Hypothalamus (tissue), 51 donors: ENCODE measurements around the gene CDCA7L.
"Not testable (repeated sequence)": the region's sequence is repeated elsewhere in the genome, so short reads cannot be mapped to it uniquely, and the experiment has no call there.

ENCODE experiments used
- DNase-seq, 51 donors: peaks; one replicate each; lab custom pipeline; 2025; lab: John Stamatoyannopoulos, UW

The CDCA7L gene

GRCh38 chr7:21944616-21945453 is 864 bp downstream of the CDCA7L start:
- DNase-seq, result peak in 2 of 51 donors; percentile 10

DNA sequence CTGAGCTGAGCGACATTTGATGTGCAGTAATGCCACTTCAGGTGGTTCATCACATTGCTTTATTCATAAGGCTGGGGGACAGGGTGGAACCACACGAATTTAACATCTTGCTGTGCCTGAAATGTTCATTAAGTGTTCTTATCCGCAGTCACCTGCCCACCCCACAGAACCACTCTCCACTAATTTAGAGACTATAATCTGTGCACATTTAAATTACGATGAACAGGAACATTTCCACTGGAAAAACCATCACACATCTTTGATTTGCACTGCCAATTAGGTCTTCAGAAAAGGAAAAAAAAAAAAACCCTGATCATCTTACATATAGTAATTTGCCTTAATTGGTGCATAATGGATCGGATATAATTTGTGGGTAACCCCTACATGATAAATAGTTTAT is 2.3 kb downstream of the CDCA7L start:
- peak in 1 of 51 donors; percentile 38 for DNase-seq

DNA sequence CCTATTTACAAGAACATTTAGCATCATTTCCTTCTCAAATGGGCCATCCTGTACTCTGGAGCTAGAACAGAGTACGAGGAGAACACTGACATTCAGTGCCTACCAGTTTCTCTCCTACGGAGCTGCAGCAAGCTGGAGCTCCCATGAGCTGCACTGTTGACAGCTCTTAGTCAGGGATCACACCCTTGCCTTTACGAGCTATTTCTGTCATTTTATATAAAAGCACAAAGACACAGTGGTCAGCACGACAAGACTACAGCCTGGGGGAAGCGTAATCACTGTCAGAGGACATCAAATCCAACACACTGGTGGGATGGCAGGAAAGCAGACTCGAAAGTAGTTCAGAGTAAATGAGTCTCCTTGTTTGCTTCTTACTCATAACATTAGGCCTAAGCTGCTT is 2.7 kb downstream of the CDCA7L start:
- peak in 5 of 51 donors; percentile 5 to 66 (median 31) for DNase-seq

DNA sequence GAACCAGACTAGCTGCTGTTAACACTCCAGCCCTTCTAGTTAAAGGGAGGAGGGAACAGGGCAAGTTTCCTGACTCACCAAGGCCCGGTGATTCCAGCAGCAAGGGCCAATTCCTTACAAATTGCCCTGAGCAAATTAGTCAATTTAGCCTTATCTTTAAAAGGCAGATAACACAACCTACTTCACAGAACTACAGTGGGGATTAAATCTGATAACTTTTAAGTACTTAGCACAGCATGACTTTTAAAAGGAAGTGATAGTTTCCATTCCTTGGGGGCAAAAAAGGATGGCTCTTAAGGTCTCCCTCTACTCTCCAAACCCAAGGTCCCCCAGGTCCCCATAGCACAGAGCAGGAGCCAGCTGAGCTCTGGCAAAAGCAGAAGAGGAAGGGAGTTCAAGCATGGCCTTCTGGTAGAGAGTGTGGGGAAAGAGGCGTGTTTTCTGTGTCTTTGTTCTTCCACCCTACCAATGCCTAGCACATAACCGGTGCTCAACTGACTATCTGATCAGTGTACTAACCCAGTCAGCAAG is 4.0 kb downstream of the CDCA7L start:
- no peak for DNase-seq

- DNase-seq, result no peak
Observed at GRCh38 chr7:21939858-21940372, 5.8 kb downstream of the CDCA7L start.

GRCh38 chr7:21939136-21939857 is 6.4 kb downstream of the CDCA7L start:
- DNase-seq, result no peak

DNA sequence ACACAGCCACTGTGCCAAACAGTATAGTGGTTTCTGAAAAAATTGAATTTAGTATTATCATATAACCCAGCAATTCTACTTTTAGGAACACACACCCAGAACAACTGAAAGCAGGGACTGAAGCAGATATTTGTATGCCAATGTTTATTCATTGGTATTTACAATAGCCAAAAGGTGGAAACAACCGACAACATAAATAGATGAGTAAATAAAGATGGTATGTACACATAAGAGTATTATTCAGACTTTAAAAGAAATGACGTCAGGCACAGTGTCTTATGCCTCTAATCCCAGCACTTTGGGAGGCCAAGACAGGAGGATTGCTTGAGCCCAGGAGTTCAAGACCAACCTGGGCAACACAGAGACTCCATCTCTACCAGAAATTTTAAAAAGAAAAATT is 7.2 kb downstream of the CDCA7L start:
- DNase-seq, result no peak

GRCh38 chr7:21934808-21935207 is 10.9 kb downstream of the CDCA7L start:
- no peak for DNase-seq

DNA sequence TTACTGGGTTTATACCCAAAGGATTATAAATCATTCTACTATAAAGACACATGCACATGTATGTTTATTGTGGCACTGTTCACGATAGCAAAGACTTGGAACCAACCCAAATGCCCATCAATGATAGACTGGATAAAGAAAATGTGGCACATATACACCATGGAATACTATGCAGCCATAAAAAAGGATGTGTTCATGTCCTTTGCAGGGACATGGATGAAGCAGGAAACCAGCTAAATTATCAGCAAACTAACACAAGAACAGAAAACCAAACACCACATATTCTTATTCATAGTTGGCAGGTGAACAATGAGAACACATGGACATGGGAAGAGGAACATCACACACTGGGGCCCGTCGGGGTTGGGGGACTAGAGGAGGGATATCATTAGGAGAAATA is 12.4 kb downstream of the CDCA7L start:
- DNase-seq, result not testable (repeated sequence)

- DNase-seq, result no peak
Observed at GRCh38 chr7:21927693-21928092, 18.0 kb downstream of the CDCA7L start.

- no peak for DNase-seq
Observed at GRCh38 chr7:21926448-21926847, 19.3 kb downstream of the CDCA7L start.

GRCh38 chr7:21923658-21924057 is 22.0 kb downstream of the CDCA7L start:
- DNase-seq, result no peak

GRCh38 chr7:21922605-21923004 is 23.1 kb downstream of the CDCA7L start:
- no peak for DNase-seq

GRCh38 chr7:21920936-21921335 is 24.8 kb downstream of the CDCA7L start:
- DNase-seq, result no peak

- no peak for DNase-seq
Observed at GRCh38 chr7:21918216-21918615, 27.5 kb downstream of the CDCA7L start.

- DNase-seq, result peak in 2 of 51 donors; percentile 6 to 20
Observed at GRCh38 chr7:21916629-21917028, 29.1 kb downstream of the CDCA7L start.

- no peak for DNase-seq
Observed at GRCh38 chr7:21916176-21916575, 29.5 kb downstream of the CDCA7L start.

DNA sequence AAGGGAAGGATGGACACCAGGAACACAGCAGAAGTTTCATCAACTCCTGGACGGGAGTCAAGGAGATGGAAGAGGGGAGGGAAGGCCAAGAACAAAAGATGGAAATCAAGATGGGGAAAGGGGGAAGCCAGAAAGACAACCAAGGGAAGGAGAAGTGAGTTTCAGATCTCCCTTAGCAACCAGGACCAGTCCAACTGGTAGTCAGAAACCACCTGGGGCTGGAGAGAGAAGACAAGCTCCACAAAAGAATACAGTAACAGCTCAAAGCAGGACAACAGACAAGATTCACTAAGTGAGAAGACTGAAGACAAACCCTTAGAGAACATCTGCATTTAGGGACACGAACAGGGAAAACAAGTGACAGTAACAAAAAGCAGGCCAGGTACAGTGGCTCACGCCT is 30.6 kb downstream of the CDCA7L start:
- DNase-seq, result no peak

DNA sequence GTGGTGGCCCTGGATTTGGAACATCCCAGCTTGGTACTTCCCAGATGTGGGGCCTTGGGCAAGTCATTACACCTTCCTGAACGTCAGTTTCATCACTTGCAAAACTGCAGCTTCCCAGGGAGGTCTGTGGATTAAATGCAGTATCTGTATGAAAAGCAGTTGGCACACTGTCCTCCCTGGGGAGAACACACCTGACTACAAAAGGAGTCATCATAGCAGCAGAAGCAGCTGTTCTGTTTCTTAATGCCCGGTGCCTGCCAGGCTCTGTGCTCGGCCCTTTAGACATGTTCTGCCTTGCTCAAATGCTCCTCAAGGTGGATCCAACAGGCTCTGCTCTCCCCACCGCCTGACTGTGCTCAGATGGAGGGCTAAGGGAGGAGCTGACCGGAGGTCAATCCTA is 31.0 kb downstream of the CDCA7L start:
- DNase-seq, result no peak

DNA sequence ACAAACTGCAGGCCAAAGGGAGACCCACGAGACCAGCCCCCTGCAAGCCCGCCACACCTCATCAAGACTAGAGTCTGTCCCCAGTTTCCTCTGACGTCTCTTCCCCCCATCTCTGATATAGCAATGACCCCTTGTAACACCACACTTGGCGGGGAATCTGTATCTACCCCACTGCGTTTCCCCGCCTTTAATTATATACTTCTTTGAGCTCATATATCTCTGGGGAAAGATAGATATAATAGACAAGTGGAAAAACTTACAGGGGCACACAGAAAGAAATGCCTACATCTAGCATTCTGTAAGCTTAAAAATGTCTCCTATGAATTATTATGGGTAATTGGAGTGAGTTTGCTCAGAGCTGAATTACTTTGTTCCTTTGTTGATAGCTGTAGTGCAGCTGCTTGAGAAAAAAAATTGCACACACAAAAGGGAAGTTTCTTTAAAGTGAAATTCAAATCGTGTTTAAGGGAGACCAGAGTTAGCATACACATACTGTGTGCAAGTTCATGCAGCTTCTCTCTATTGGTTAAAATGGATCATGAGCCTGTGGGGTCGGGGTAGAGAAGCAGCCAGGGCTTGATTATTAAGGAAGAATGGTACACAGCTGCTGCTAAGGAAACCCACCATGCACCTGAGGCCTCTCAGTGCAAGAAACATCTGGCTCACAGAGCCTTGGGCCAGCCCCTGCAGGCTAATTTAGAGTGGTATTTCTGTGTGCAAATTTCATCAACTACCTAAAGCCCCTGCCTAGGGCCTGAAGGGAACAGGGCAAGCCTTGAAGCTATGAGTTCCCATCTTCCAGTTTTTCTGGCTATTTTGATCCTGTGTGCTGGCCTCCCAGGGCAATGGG is 32.5 kb downstream of the CDCA7L start:
- DNase-seq, result no peak

DNA sequence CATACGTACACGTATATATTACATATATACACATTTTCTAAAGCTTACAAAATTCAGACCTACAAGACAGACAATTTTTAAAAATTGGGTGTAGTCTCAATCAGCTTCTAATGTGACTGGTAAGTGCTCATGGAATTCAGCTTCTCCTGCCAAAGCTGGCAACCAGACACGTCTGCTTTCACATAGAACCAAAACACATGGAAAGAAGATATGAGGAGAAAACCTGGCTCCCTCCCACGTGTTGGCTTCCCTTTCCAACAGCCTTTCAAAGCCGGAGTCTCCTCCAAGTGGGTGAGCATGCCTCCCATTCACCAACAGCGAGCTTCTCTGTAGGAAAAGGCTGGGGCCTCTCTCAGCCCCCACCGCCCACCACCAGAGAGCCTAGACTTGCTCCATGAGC is 33.4 kb downstream of the CDCA7L start:
- peak in 1 of 51 donors; percentile 3 for DNase-seq
